Mammary epithelial cell (primary cell): ENCODE data around the gene PDE7B.

Experiments
- EZH2 ChIP-seq: IDR thresholded peaks from 2 replicates; pipeline ENCODE4 v1.6.1; 2012; ENCODE audit warnings: low read length, inconsistent platforms, borderline replicate concordance
- TF ChIP-seq, protein P1 (sequence below), 2 donors: IDR thresholded peaks in 1 of 2; conservative IDR thresholded peaks in 1 of 2; 2 replicates each; pipeline ENCODE4 v1.5.1; 2011 to 2012; ENCODE audit warnings: inconsistent platforms in 2 of 2, low read length in 2 of 2, mild to moderate bottlenecking in 2 of 2, control low read depth in 1 of 2, low read depth in 1 of 2; ENCODE audit not compliant: insufficient read depth in 1 of 2; ENCODE audit errors: extremely low read depth in 1 of 2

DNA sequence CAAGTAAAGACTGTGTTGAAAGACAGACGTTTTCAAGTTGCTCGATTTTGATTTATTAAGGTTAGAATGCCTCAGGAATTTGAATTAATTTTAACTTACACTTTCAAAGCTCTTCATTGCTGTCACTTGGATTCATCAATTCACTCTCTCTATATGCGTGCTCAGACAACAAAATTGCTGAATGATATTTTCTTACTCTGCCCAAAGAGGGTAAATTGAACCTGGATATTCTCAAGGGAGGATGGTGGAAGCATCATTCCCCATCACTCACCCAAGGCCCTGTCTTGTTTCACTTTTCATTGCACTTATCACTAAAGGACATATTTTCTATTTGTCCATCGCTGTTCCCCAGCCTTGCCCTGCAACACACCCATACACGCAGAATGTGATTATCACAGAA, 102.3 kb downstream of the PDE7B start:
- TF ChIP-seq, protein P1, sequence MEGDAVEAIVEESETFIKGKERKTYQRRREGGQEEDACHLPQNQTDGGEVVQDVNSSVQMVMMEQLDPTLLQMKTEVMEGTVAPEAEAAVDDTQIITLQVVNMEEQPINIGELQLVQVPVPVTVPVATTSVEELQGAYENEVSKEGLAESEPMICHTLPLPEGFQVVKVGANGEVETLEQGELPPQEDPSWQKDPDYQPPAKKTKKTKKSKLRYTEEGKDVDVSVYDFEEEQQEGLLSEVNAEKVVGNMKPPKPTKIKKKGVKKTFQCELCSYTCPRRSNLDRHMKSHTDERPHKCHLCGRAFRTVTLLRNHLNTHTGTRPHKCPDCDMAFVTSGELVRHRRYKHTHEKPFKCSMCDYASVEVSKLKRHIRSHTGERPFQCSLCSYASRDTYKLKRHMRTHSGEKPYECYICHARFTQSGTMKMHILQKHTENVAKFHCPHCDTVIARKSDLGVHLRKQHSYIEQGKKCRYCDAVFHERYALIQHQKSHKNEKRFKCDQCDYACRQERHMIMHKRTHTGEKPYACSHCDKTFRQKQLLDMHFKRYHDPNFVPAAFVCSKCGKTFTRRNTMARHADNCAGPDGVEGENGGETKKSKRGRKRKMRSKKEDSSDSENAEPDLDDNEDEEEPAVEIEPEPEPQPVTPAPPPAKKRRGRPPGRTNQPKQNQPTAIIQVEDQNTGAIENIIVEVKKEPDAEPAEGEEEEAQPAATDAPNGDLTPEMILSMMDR (conservative IDR thresholded peaks at IDR 0.05 in 1 of 2, IDR thresholded peaks at IDR 0.05 in 1 of 2; ENCODE audit: extremely low read depth in 1 of 2, insufficient read depth in 1 of 2, low read depth in 1 of 2, low read length in 2 of 2): no peak
- no peak for TF ChIP-seq EZH2
